Trophoblast cell (in vitro differentiated cells and primary cell): ENCODE results near the gene MUC4.
"Not testable (repeated sequence)": the region's sequence is repeated elsewhere in the genome, so short reads cannot be mapped to it uniquely, and the experiment has no call there.

Experiments used
- DNase-seq, 2 donors: peaks; one replicate each; pipeline ENCODE4 v3.0.0-alpha.2; 2016
- H2AFZ ChIP-seq: 2 replicates; pipeline ENCODE4 v1.6.1; 2013; ENCODE audit warnings: low read length, moderate library complexity, mild to moderate bottlenecking; ENCODE audit not compliant: insufficient read depth, poor library complexity
- H2AK5ac ChIP-seq: 2 replicates; pipeline ENCODE4 v1.6.1; 2013; ENCODE audit warnings: mild to moderate bottlenecking, low read length
- H2BK120ac ChIP-seq: 2 replicates; pipeline ENCODE4 v1.6.1; 2013; ENCODE audit warnings: low read length, mild to moderate bottlenecking, moderate library complexity; ENCODE audit not compliant: insufficient read depth, poor library complexity
- H2BK12ac ChIP-seq: 2 replicates; pipeline ENCODE4 v1.6.1; 2013; ENCODE audit warnings: mild to moderate bottlenecking, low read length, moderate library complexity
- H2BK5ac ChIP-seq: 2 replicates; pipeline ENCODE4 v1.6.1; 2013; ENCODE audit warnings: low read length, low read depth, moderate library complexity, mild to moderate bottlenecking; ENCODE audit not compliant: poor library complexity
- H3K14ac ChIP-seq: 2 replicates; pipeline ENCODE4 v1.6.1; 2013; ENCODE audit warnings: mild to moderate bottlenecking, low read length
- H3K18ac ChIP-seq: 2 replicates; pipeline ENCODE4 v1.6.1; 2013; ENCODE audit warnings: mild to moderate bottlenecking, low read length
- H3K23ac ChIP-seq: 2 replicates; pipeline ENCODE4 v1.6.1; 2013; ENCODE audit warnings: low read length
- H3K27ac ChIP-seq: 2 replicates; pipeline ENCODE4 v1.5.1; 2013; ENCODE audit warnings: low read depth, mild to moderate bottlenecking, inconsistent platforms, low read length, moderate library complexity
- H3K27me3 ChIP-seq: 2 replicates; pipeline ENCODE4 v1.6.1; 2013; ENCODE audit warnings: inconsistent platforms, mild to moderate bottlenecking, low read length, moderate library complexity; ENCODE audit not compliant: insufficient read depth
- H3K36me3 ChIP-seq, 2 experiments: 1 replicate in 1 of 2; 2 replicates in 1 of 2; pipeline ENCODE4 v1.6.1; 2013; ENCODE audit warnings: low read length in 2 of 2, mild to moderate bottlenecking in 2 of 2, moderate library complexity in 1 of 2; ENCODE audit not compliant: insufficient read depth in 2 of 2, control insufficient read depth in 1 of 2
- H3K4ac ChIP-seq: 2 replicates; pipeline ENCODE4 v1.6.1; 2013; ENCODE audit warnings: low read depth, mild to moderate bottlenecking, low read length, moderate library complexity
- H3K4me1 ChIP-seq, 2 experiments: 1 replicate in 1 of 2; 2 replicates in 1 of 2; pipeline ENCODE4 v1.6.1; 2013; ENCODE audit warnings: low read length in 2 of 2, mild to moderate bottlenecking in 2 of 2, moderate library complexity in 1 of 2; ENCODE audit not compliant: insufficient read depth in 2 of 2, control insufficient read depth in 1 of 2
- H3K4me2 ChIP-seq: 2 replicates; pipeline ENCODE4 v1.6.1; 2013; ENCODE audit warnings: inconsistent platforms, mild to moderate bottlenecking, low read length, moderate library complexity
- H3K4me3 ChIP-seq: 2 replicates; pipeline ENCODE4 v1.5.1; 2013; ENCODE audit warnings: mild to moderate bottlenecking, low read depth, low read length, inconsistent platforms
- H3K79me1 ChIP-seq: one replicate; pipeline ENCODE4 v1.6.1; 2013; ENCODE audit warnings: low read length
- H3K79me2 ChIP-seq: 2 replicates; pipeline ENCODE4 v1.6.1; 2013; ENCODE audit warnings: low read length, mild to moderate bottlenecking; ENCODE audit not compliant: control insufficient read depth, insufficient read depth, poor library complexity
- H3K9ac ChIP-seq: 2 replicates; pipeline ENCODE4 v1.6.1; 2013; ENCODE audit warnings: mild to moderate bottlenecking, low read length
- H3K9me3 ChIP-seq: 2 replicates; pipeline ENCODE4 v1.6.1; 2013; ENCODE audit warnings: low read depth, mild to moderate bottlenecking, control low read depth, inconsistent platforms, low read length; ENCODE audit not compliant: insufficient read depth
- H4K12ac ChIP-seq: 2 replicates; pipeline ENCODE4 v1.6.1; 2013; ENCODE audit warnings: low read depth, mild to moderate bottlenecking, low read length, moderate library complexity
- H4K8ac ChIP-seq: 2 replicates; pipeline ENCODE4 v1.6.1; 2013; ENCODE audit warnings: low read depth, mild to moderate bottlenecking, low read length, moderate library complexity
- H4K91ac ChIP-seq: one replicate; pipeline ENCODE4 v1.6.1; 2013; ENCODE audit warnings: low read depth, mild to moderate bottlenecking, low read length, moderate library complexity
- whole genome bisulfite sequencing: extraction: QIAGEN DNeasy Blood & Tissue Kit; methylation state at CpG from one replicate; pipeline ENCODE4 v1.1.7; 2013; ENCODE audit warnings: missing lambda C conversion rate; ENCODE audit not compliant: insufficient read length, insufficient coverage; ENCODE audit errors: extremely low coverage; 5-methylcytosine and 5-hydroxymethylcytosine counted together

Gene MUC4

GRCh38 chr3:195727606-195728195 is 84.0 kb downstream of the MUC4 start:
- no peak overlapping the region for H2BK12ac ChIP-seq

GRCh38 chr3:195725916-195726740 is 85.6 kb downstream of the MUC4 start:
- not testable (repeated sequence) for H3K4me2 ChIP-seq, H3K9me3 ChIP-seq, H3K79me1 ChIP-seq, H3K36me3 ChIP-seq, H4K12ac ChIP-seq, H2BK5ac ChIP-seq, H3K79me2 ChIP-seq, H2BK12ac ChIP-seq, H3K4me1 ChIP-seq, H3K9ac ChIP-seq, H3K27me3 ChIP-seq, H2BK120ac ChIP-seq, H3K4me3 ChIP-seq, H3K14ac ChIP-seq, H4K8ac ChIP-seq, H2AK5ac ChIP-seq, H3K27ac ChIP-seq, H2AFZ ChIP-seq, DNase-seq, H4K91ac ChIP-seq, H3K18ac ChIP-seq, H3K23ac ChIP-seq, H3K4ac ChIP-seq
- WGBS: no CpG with 5 or more reads among the region's 32 CpGs

More at GRCh38 chr3:195727606-195728195, 84.0 kb downstream of the MUC4 start:
- Histone ChIP-seq H2AFZ (no peak overlapping the region), H3K23ac (no peak overlapping the region), H3K36me3 (no peaks in the 10 kb centered on the region), H4K8ac (no peak overlapping the region), H3K4me2 (no peak overlapping the region), H2BK120ac (no peak overlapping the region), H3K4me3 (no peak overlapping the region), H3K27me3 (no peaks in the 10 kb centered on the region), H3K18ac (no peak overlapping the region), H3K14ac (no peak overlapping the region), H4K12ac (no peak overlapping the region), H3K27ac (no peak overlapping the region), H3K79me1 (no peaks in the 10 kb centered on the region), H2BK5ac (no peak overlapping the region), H3K79me2 (no peaks in the 10 kb centered on the region), H4K91ac (no peak overlapping the region), H3K9ac (no peak overlapping the region), H3K4me1 (no peaks in the 10 kb centered on the region), H3K9me3 (no peaks in the 10 kb centered on the region), H3K4ac (no peak overlapping the region), H2AK5ac (no peak overlapping the region)
- no peak for DNase-seq
- WGBS: no CpG with 5 or more reads among the region's 7 CpGs

- not testable (repeated sequence) for H3K4ac ChIP-seq, H3K4me2 ChIP-seq, H4K91ac ChIP-seq, DNase-seq, H3K27me3 ChIP-seq, H3K9ac ChIP-seq, H3K9me3 ChIP-seq, H2BK120ac ChIP-seq, H3K14ac ChIP-seq, H2AFZ ChIP-seq, H4K12ac ChIP-seq, H3K4me1 ChIP-seq, H3K36me3 ChIP-seq, H3K18ac ChIP-seq, H2BK5ac ChIP-seq, H2AK5ac ChIP-seq, H3K23ac ChIP-seq, H3K79me1 ChIP-seq, H3K4me3 ChIP-seq, H3K79me2 ChIP-seq, H4K8ac ChIP-seq, H3K27ac ChIP-seq, H2BK12ac ChIP-seq
- no CpG with 5 or more reads among the region's 13 CpGs for WGBS
Measured at GRCh38 chr3:195724363-195724762, 87.4 kb downstream of the MUC4 start.

GRCh38 chr3:195722996-195723345 is 88.8 kb downstream of the MUC4 start:
- not testable (repeated sequence) for H3K14ac ChIP-seq, H2BK5ac ChIP-seq
- WGBS: no CpG with 5 or more reads among the region's 9 CpGs

More at GRCh38 chr3:195722996-195723345, 88.8 kb downstream of the MUC4 start:
- not testable (repeated sequence) for H3K4ac ChIP-seq, H4K91ac ChIP-seq, H3K18ac ChIP-seq, H3K23ac ChIP-seq, H4K8ac ChIP-seq, H3K27me3 ChIP-seq, H3K79me1 ChIP-seq, H2BK12ac ChIP-seq, DNase-seq, H3K79me2 ChIP-seq, H2AFZ ChIP-seq, H3K36me3 ChIP-seq, H2AK5ac ChIP-seq, H3K9me3 ChIP-seq, H3K27ac ChIP-seq, H3K9ac ChIP-seq, H3K4me2 ChIP-seq, H4K12ac ChIP-seq, H3K4me3 ChIP-seq, H2BK120ac ChIP-seq, H3K4me1 ChIP-seq
